Ishikawa (cell line): Measurements from ENCODE around the gene TMA7B.

Experiments
- CEBPB ChIP-seq: IDR thresholded peaks from 2 replicates; pipeline ENCODE4 v1.6.1; 2012
- CREB1 ChIP-seq: IDR thresholded peaks from 2 replicates; pipeline ENCODE4 v1.6.1; 2012; ENCODE audit warnings: low read depth
- EGR1 ChIP-seq: IDR thresholded peaks from 2 replicates; pipeline ENCODE4 v1.6.1; 2012
- EP300 ChIP-seq: IDR thresholded peaks from 2 replicates; pipeline ENCODE4 v1.6.1; 2012; ENCODE audit warnings: borderline replicate concordance
- FOXM1 ChIP-seq: IDR thresholded peaks from 2 replicates; pipeline ENCODE4 v1.6.1; 2012; ENCODE audit warnings: low read depth, borderline replicate concordance
- NFIC ChIP-seq: IDR thresholded peaks from 2 replicates; pipeline ENCODE4 v1.6.1; 2012
- RAD21 ChIP-seq: IDR thresholded peaks from 2 replicates; pipeline ENCODE4 v1.6.1; 2012; ENCODE audit warnings: low read depth
- REST ChIP-seq: IDR thresholded peaks from 2 replicates; pipeline ENCODE4 v1.6.1; 2012; ENCODE audit warnings: low read depth, mild to moderate bottlenecking
- TAF1 ChIP-seq: IDR thresholded peaks from 2 replicates; pipeline ENCODE4 v1.6.1; 2012; ENCODE audit warnings: low read depth, mild to moderate bottlenecking
- TCF12 ChIP-seq: IDR thresholded peaks from 2 replicates; pipeline ENCODE4 v1.6.1; 2012; ENCODE audit warnings: low read depth
- TEAD4 ChIP-seq: IDR thresholded peaks from 2 replicates; pipeline ENCODE4 v1.6.1; 2012
- YY1 ChIP-seq: IDR thresholded peaks from 2 replicates; pipeline ENCODE4 v1.6.1; 2012; ENCODE audit warnings: low read depth
- ZBTB7A ChIP-seq: IDR thresholded peaks from 2 replicates; pipeline ENCODE4 v1.6.1; 2012; ENCODE audit warnings: low read depth
- TF ChIP-seq, protein P1 (sequence below): IDR thresholded peaks from 2 replicates; pipeline ENCODE4 v1.6.1; 2012
- TF ChIP-seq, protein P2 (sequence below): IDR thresholded peaks from 2 replicates; pipeline ENCODE4 v1.6.1; 2012

TMA7B gene

DNA sequence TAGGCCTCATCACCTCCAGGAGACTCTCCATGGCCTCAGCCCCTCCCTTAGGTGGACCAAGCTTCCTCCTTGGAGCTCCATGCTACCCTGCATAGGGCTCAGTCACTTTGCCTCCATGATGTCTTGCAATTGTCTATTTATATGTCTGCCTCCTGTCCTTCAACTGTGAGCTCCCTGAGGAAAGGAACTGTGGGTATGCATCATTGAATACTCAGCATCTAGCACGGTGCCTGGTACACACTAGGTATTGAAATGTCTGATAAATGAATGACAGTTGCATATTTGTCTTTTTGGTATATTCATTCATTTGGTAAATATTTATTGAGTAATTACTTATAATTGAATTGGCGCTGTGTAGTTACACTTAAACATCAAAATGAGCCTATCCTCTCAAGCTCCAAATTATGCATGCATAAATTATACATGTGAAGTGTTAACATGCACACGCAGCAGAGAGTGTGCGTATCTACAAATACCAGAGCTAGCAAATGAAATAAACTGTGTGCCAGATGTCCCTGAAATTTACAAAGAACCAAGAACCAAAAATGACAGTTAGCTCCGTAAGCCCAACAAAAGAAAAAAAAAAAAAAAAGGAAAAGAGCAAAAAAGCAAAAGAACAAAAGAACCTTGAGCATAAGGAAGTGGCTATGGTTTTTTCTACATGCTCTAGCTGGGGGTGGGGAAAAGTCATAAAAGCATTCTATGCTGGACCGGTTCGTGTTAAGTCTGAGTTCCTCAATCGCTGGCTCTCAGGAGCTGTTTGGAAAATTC is 34.1 kb upstream of the TMA7B start:
- TF ChIP-seq, protein P1, sequence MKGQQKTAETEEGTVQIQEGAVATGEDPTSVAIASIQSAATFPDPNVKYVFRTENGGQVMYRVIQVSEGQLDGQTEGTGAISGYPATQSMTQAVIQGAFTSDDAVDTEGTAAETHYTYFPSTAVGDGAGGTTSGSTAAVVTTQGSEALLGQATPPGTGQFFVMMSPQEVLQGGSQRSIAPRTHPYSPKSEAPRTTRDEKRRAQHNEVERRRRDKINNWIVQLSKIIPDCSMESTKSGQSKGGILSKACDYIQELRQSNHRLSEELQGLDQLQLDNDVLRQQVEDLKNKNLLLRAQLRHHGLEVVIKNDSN = no peak
- TF ChIP-seq RAD21 (no peak), TCF12 (no peak), TAF1 (no peak), ZBTB7A (no peak), NFIC (no peak), CEBPB (no peak), TEAD4 (no peak), CREB1 (no peak), EP300 (no peak), FOXM1 (no peak), EGR1 (no peak), YY1 (no peak), REST (no peak)
- TF ChIP-seq, protein P2, sequence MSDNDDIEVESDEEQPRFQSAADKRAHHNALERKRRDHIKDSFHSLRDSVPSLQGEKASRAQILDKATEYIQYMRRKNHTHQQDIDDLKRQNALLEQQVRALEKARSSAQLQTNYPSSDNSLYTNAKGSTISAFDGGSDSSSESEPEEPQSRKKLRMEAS = no peak

GRCh38 chr22:39926753-39927152 is 33.4 kb upstream of the TMA7B start:
- no peak for TF ChIP-seq ZBTB7A

DNA sequence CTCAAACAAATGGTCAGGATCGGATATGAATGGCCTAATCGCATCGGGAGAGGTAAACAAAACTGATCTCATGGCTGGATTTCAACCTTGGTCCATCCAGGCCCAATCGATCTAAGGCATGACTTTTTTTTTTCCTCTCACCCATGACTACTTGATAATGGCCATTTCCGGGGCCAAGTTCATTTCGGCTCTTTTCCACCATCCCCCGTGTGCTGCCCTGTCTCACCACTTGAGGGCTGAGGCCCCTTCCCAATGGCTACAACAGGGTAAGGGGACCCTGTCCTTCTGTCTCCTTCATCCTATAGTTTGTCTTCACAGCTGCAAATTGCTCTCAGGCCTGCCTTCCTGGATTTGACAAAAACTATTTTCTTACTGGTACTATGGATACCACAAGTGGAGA is 32.7 kb upstream of the TMA7B start:
- TF ChIP-seq FOXM1 = no peak
- TF ChIP-seq ZBTB7A = no peak
- no peak for TF ChIP-seq NFIC
- no peak for TF ChIP-seq TAF1
- no peak for TF ChIP-seq YY1
- no peak for TF ChIP-seq EP300
- no peak for TF ChIP-seq EGR1
- no peak for TF ChIP-seq RAD21
- TF ChIP-seq TCF12 = no peak
- TF ChIP-seq CREB1 = no peak
- TF ChIP-seq TEAD4 = no peak

GRCh38 chr22:39928536-39929520 is 31.4 kb upstream of the TMA7B start:
- TF ChIP-seq EGR1 (no peak), YY1 (no peak), TAF1 (no peak), CEBPB (no peak)

DNA sequence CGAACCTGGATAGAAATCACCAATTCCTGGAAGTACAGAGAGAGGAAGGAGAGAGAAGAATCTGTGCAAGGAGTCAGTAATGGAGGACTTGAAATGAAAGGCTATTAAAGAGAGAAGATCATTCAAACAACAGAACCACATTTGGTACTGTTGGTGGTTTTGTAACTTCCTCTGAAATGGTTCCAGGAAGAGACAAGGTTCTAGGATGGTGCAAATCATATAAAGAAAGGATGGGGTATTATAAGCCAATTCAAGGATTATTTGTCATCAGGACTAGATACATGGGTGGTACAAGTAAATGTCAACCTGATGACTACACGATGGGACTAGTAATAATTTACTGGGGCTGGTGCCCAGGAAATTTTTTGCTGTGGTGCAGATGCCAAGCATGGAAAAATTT is 28.9 kb upstream of the TMA7B start:
- no peak for TF ChIP-seq EGR1
- TF ChIP-seq TAF1 = no peak
- TF ChIP-seq TEAD4 = no peak
- TF ChIP-seq NFIC = no peak
- TF ChIP-seq TCF12 = no peak
- TF ChIP-seq REST = no peak
- no peak for TF ChIP-seq CREB1
- TF ChIP-seq, protein P2 = no peak
- TF ChIP-seq CEBPB = no peak
- no peak for TF ChIP-seq ZBTB7A
- TF ChIP-seq RAD21 = no peak
- no peak for TF ChIP-seq EP300
- TF ChIP-seq YY1 = no peak
- TF ChIP-seq, protein P1 = no peak

DNA sequence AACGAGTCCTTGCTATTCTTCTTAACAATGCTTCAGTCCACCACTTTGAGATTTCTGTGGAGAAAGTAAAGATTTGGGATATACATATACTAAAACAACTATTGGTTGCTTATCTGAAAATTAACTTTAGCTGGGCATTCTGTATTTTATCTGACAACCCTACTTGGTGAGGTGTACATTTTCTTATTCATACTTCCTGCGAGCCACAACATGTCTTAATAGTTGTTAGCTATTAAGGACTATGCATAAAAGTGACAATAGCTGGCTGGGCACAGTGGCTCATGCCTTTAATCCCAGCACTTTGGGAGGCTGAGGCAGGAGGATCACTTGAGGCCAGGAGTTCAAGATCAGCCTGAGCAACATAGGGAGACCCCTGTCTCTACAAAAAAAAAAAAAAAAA is 28.0 kb upstream of the TMA7B start:
- TF ChIP-seq CEBPB = no peak
- no peak for TF ChIP-seq YY1
